Parathyroid adenoma (tissue), 2 donors: Measurements from ENCODE around the gene MANBA.

Source experiments
- H2AFZ ChIP-seq: fragments of 300-600 bp; sonication (generic); one replicate; pipeline ENCODE4 v1.7.0; 2017; ENCODE audit warnings: antibody characterized with exemption, mild to moderate bottlenecking
- H3K27ac ChIP-seq: fragments of 300-600 bp; sonication (generic); one replicate; pipeline ENCODE4 v1.7.0; 2017
- H3K27me3 ChIP-seq: fragments of 300-600 bp; sonication (generic); one replicate; pipeline ENCODE4 v1.7.0; 2017; ENCODE audit warnings: low read length; ENCODE audit not compliant: control insufficient read depth, insufficient read depth
- H3K36me3 ChIP-seq: fragments of 300-600 bp; sonication (generic); one replicate; pipeline ENCODE4 v1.7.0; 2017; ENCODE audit warnings: low read length; ENCODE audit not compliant: control insufficient read depth, insufficient read depth
- H3K4me1 ChIP-seq: fragments of 300-600 bp; sonication (generic); one replicate; pipeline ENCODE4 v1.7.0; 2017; ENCODE audit warnings: control low read depth
- H3K4me2 ChIP-seq: fragments of 300-600 bp; sonication (generic); one replicate; pipeline ENCODE4 v1.7.0; 2017; ENCODE audit warnings: low read length
- H3K4me3 ChIP-seq: fragments of 300-600 bp; sonication (generic); one replicate; pipeline ENCODE4 v1.7.0; 2017; ENCODE audit warnings: low read depth, low read length
- H3K79me2 ChIP-seq: fragments of 300-600 bp; sonication (generic); one replicate; pipeline ENCODE4 v1.7.0; 2017; ENCODE audit warnings: control low read depth
- H3K9ac ChIP-seq: fragments of 300-600 bp; sonication (generic); one replicate; pipeline ENCODE4 v1.7.0; 2017; ENCODE audit warnings: mild to moderate bottlenecking
- H3K9me3 ChIP-seq: fragments of 300-600 bp; sonication (generic); one replicate; pipeline ENCODE4 v1.7.0; 2017; ENCODE audit warnings: low read length; ENCODE audit not compliant: control insufficient read depth
- TF ChIP-seq, protein P1 (sequence below): fragments of 300-600 bp; sonication (generic); IDR thresholded peaks from one replicate; pipeline ENCODE4 v1.7.0; 2017; ENCODE audit warnings: antibody characterized with exemption, mild to moderate bottlenecking
- donor health status: primary hyperparathyroidism.

The MANBA gene

DNA sequence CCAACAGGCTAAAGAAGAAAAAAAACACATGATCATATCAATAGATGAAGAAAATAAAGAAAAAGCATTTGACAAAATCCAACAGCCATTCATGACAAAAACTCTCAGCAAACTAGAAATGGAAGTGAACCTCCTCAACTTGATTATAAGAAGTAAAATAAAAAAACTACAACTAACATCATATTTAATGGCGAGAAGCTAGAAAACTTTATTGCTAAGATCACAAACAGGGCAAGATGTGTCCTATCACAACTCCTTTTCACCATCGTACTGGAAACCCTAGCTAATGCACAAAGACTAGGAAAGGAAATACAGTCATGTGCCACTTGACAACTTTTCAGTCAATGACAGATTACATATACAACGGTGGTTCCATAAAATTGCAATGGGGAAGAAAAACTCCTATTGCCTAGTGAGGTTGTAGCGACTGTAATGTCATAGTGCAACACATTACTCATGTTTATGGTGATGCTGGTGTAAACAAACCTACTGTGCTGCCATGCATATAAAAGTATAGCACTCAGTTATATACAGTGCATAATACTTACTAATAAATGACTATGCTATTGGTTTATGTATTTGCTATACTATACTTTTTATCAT is 12.1 kb upstream of the MANBA start:
- no peaks in the 10 kb centered on the region for H3K79me2 ChIP-seq
- H3K4me2 ChIP-seq: no peak overlapping the region
- no peaks in the 10 kb centered on the region for H3K9me3 ChIP-seq
- no peak overlapping the region for H3K9ac ChIP-seq
- H3K36me3 ChIP-seq: no peaks in the 10 kb centered on the region
- no peaks in the 10 kb centered on the region for H3K27me3 ChIP-seq
- H3K27ac ChIP-seq: no peak overlapping the region
- no peak overlapping the region for H3K4me3 ChIP-seq
- no peak overlapping the region for H2AFZ ChIP-seq
- TF ChIP-seq, protein P1, sequence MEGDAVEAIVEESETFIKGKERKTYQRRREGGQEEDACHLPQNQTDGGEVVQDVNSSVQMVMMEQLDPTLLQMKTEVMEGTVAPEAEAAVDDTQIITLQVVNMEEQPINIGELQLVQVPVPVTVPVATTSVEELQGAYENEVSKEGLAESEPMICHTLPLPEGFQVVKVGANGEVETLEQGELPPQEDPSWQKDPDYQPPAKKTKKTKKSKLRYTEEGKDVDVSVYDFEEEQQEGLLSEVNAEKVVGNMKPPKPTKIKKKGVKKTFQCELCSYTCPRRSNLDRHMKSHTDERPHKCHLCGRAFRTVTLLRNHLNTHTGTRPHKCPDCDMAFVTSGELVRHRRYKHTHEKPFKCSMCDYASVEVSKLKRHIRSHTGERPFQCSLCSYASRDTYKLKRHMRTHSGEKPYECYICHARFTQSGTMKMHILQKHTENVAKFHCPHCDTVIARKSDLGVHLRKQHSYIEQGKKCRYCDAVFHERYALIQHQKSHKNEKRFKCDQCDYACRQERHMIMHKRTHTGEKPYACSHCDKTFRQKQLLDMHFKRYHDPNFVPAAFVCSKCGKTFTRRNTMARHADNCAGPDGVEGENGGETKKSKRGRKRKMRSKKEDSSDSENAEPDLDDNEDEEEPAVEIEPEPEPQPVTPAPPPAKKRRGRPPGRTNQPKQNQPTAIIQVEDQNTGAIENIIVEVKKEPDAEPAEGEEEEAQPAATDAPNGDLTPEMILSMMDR: no peak
- no peaks in the 10 kb centered on the region for H3K4me1 ChIP-seq

DNA sequence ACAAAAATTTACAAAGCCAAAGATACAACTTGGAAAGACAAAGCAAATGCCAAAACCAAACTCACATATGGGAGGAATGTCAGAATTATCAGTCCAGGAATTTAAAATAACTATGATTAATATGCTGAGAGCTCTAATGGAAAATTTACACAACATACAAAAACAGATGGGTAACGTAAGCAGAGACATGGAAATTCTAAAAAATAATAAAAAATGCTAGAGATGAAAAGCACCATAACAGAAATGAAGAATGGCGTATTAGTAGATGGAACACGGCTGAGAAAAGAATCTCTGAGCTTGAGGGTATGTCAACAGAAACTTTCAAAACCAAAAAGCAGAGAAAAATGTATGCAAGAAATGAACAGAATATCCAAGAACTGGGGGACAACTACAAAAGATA is 4.1 kb upstream of the MANBA start:
- Histone ChIP-seq H2AFZ (no peak overlapping the region), H3K27me3 (no peaks in the 10 kb centered on the region), H3K4me2 (no peak overlapping the region), H3K27ac (no peak overlapping the region), H3K9ac (no peak overlapping the region), H3K79me2 (no peaks in the 10 kb centered on the region), H3K36me3 (no peaks in the 10 kb centered on the region), H3K9me3 (no peaks in the 10 kb centered on the region), H3K4me1 (no peaks in the 10 kb centered on the region), H3K4me3 (no peak overlapping the region)
- TF ChIP-seq, protein P1: no peak

DNA sequence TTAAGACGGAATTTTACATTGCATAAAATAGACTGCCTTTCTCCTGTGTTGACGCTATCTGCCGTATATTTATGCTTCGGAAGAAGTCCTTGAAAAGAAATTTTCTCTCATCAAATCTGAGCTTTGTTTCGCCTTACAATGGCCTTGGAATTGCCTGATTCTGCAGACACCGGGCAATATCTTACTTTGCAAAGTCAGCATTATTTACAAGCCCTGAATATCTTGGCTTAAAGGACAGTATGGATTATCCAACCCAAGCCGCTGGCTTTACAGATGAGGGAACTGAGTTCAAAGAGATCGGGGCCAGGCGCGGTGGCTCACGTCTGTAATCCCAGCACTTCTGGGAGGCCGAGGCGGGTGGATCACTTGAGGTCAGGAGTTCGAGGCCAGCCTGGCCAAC is 1.1 kb upstream of the MANBA start:
- Histone ChIP-seq H3K9ac (no peak overlapping the region), H3K4me2 (no peak overlapping the region), H2AFZ (peak overlapping the region; percentile 93), H3K79me2 (peaks cover 2% of the 10 kb centered on the region), H3K27ac (no peak overlapping the region), H3K9me3 (no peaks in the 10 kb centered on the region), H3K4me3 (no peak overlapping the region), H3K36me3 (no peaks in the 10 kb centered on the region), H3K4me1 (peaks cover 3% of the 10 kb centered on the region), H3K27me3 (no peaks in the 10 kb centered on the region)
- TF ChIP-seq, protein P1: no peak

DNA sequence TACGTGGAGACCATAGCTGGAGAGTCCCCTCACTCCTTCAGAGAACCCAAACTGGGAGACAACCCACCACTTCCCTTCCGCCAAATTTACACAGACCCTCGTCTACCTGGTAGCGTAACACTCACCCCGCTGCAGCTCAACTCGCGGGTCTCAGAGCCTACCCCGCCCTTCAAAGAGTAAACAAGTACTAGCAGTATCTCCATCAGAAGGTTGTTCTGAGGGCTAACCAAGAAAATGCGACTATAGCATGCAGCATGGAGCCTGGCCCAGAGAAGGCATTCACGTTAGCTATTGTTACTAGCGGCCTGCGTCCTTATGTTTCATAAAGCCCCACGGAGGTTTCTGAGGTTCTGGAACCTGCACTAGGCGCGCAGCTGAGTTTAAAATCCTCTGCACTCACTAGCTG is 531 bp upstream of the MANBA start:
- no peak overlapping the region for H3K9ac ChIP-seq
- H3K27ac ChIP-seq: no peak overlapping the region

More for the DNA sequence above, 531 bp upstream of the MANBA start:
- Histone ChIP-seq H3K27me3 (no peaks in the 10 kb centered on the region), H3K4me3 (peak overlapping the region; percentile 80), H3K4me1 (peaks cover 3% of the 10 kb centered on the region), H3K36me3 (no peaks in the 10 kb centered on the region), H3K4me2 (peak overlapping the region; percentile 80), H2AFZ (peak overlapping the region; percentile 93), H3K9me3 (no peaks in the 10 kb centered on the region), H3K79me2 (peaks cover 2% of the 10 kb centered on the region)
- TF ChIP-seq, protein P1: no peak
